SU-DHL-6 (cell line): ENCODE measurements around the gene GATAD2A.

Experiments used
- H2AFZ ChIP-seq: fragments of 200-600 bp; sonication (generic); 2 replicates; pipeline ENCODE4 v1.6.1; 2014; ENCODE audit warnings: low read depth, mild to moderate bottlenecking, moderate library complexity, mixed read lengths, antibody characterized with exemption, low read length; ENCODE audit not compliant: severe bottlenecking
- H3F3A ChIP-seq: fragments of 200-600 bp; shearing (Covaris generic); 2 replicates; pipeline ENCODE4 v1.6.0; 2016; ENCODE audit warnings: antibody characterized with exemption, mild to moderate bottlenecking; ENCODE audit not compliant: insufficient read depth
- H3K27ac ChIP-seq: fragments of 200-600 bp; sonication (generic); 2 replicates; pipeline ENCODE4 v1.5.1; 2016; ENCODE audit warnings: low read depth, mild to moderate bottlenecking, low read length, moderate library complexity, mixed read lengths
- H3K27me3 ChIP-seq: fragments of 200-600 bp; sonication (generic), shearing (Covaris generic); 2 replicates; pipeline ENCODE4 v1.6.0; 2014; ENCODE audit warnings: mild to moderate bottlenecking, low read length
- H3K36me3 ChIP-seq: fragments of 200-600 bp; sonication (generic); 2 replicates; pipeline ENCODE4 v1.6.1; 2014; ENCODE audit warnings: mild to moderate bottlenecking, low read length, mixed read lengths
- H3K4me2 ChIP-seq: fragments of 300-600, 200-600 bp; shearing (Covaris generic), sonication (generic); 2 replicates; pipeline ENCODE4 v1.6.0; 2014; ENCODE audit warnings: low read length, low read depth, mild to moderate bottlenecking; ENCODE audit not compliant: poor library complexity, severe bottlenecking
- H3K4me3 ChIP-seq: fragments of 200-600 bp; sonication (generic); 2 replicates; pipeline ENCODE4 v1.5.1; 2014; ENCODE audit warnings: antibody characterized with exemption, low read length, mild to moderate bottlenecking, mixed read lengths; ENCODE audit not compliant: insufficient read depth, poor library complexity, severe bottlenecking
- H3K79me2 ChIP-seq: fragments of 200-600 bp; sonication (generic); 2 replicates; pipeline ENCODE4 v1.6.1; 2014; ENCODE audit warnings: mild to moderate bottlenecking, low read length, moderate library complexity; ENCODE audit not compliant: insufficient read depth
- H3K9ac ChIP-seq: fragments of 200-600 bp; sonication (generic); 2 replicates; pipeline ENCODE4 v1.7.0; 2014; ENCODE audit warnings: mild to moderate bottlenecking, low read length
- H3K9me2 ChIP-seq: fragments of 200-600 bp; sonication (generic); replicated peaks from 2 replicates; pipeline ENCODE4 v1.6.1; 2014; ENCODE audit warnings: low read length; ENCODE audit not compliant: insufficient read depth
- H3K9me3 ChIP-seq: fragments of 200-600 bp; sonication (generic); 2 replicates; pipeline ENCODE4 v1.6.1; 2014; ENCODE audit warnings: low read length, mixed read lengths; ENCODE audit not compliant: insufficient read depth
- H4K20me1 ChIP-seq: fragments of 200-600 bp; sonication (generic); 2 replicates; pipeline ENCODE4 v1.6.1; 2014; ENCODE audit warnings: low read depth, mild to moderate bottlenecking, antibody characterized with exemption, low read length, moderate library complexity, mixed read lengths
- EZH2phosphoT487 ChIP-seq: fragments of 200-600 bp; sonication (generic), shearing (Covaris generic); conservative IDR thresholded peaks from 2 replicates; pipeline ENCODE4 v1.6.1; 2018; ENCODE audit warnings: mild to moderate bottlenecking, antibody characterized with exemption, low read length, moderate library complexity, mixed read lengths
- TF ChIP-seq, protein P1 (sequence below): fragments of 200-600 bp; sonication (generic); IDR thresholded peaks from one replicate; pipeline ENCODE4 v1.5.1; 2017; ENCODE audit warnings: antibody characterized with exemption, mild to moderate bottlenecking, low read length, moderate library complexity; ENCODE audit not compliant: insufficient read depth, poor library complexity, severe bottlenecking

Gene GATAD2A

DNA sequence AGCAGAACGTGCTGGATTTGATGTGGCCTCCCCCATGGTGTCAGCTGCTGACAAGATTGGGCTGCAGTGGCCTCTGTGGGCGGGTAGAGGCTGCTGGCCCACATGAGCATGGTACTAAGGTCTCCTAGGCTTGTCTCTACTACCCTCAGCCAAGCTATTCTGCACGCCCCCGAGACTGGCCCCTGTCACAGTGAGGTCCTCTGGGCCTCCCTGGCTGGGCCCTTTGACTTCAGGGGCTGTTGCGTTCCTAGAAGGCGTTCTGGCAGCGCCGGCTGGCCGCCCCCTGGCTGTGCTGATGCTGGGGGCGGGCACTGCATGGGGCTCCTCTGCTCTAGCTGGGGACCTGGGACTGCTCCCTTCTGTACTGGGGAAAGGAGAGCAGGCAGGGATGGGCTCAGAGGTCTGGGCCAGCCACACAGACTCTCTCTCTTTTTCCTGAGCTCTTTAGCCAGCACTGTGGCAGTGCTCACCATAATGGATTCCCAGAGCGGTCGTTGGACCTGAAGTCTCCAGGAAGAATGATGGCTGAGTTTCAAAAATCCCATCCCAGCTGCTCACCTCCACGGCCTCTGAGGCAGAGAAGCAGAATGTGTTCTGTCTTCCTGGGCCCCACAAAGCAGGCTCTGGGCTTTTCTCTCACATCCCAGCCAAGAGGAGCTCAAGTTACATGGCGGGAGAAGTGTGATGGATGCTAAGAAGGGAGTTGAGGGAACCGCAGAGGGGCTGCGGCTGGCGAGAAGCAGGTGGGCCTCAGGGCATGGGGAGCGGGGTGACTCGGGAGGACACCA lies 77.5 kb downstream of the GATAD2A start:
- no peak overlapping the region for H3K27ac ChIP-seq
- peaks cover 67% of the 10 kb centered on the region for H3K79me2 ChIP-seq

DNA sequence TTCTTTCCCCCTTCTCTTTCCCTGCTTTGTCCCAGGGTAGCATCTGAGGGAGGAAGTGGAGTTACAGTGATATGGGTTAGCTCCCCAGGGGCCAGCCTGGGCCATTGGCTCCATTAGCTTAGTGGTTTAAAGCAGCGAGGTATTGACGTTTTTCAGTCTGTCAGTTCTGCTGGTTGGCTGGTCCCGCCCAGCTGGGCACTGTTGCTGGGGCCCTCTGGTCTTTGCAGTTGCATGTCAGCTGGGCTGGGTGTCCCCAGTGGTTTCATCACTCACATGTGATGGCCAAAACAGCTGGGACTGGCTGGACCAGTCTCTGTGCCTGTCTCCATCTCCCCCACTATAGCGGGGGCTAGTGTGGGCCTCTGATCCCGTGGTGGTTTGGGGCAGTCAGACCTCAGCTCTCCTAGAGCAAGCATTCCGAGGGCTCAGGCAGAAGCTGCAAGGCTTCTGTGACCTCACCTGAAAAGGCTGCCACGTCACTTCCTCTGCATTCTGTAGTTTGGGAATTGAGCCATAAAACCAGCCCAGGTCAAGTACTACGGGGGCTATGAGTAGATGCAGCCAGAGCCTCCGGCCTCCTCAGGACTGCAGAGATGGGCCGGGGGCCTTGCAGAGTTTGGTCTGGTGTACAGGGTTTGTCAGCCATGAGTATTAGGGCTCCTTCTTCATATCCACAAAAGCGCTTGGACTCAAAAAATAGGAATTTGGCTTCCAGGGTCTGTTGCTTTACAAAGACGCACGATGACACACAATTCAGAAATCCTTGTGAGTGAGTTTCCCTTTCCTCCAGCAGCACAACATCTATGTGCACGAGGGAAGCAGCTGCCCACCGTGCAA lies 79.9 kb downstream of the GATAD2A start:
- Histone ChIP-seq H2AFZ (no peak overlapping the region), H3K27me3 (no peaks in the 10 kb centered on the region), H3K4me2 (no peak overlapping the region), H3F3A (peaks cover 17% of the 10 kb centered on the region), H3K36me3 (no peaks in the 10 kb centered on the region), H3K79me2 (peaks cover 57% of the 10 kb centered on the region), H3K9me2 (no peaks in the 10 kb centered on the region), H3K4me3 (no peak overlapping the region), H4K20me1 (no peaks in the 10 kb centered on the region; the same call in 1 of the 2 replicates), H3K9me3 (no peaks in the 10 kb centered on the region), H3K9ac (no peak overlapping the region), H3K27ac (no peak overlapping the region)
- no peak for TF ChIP-seq EZH2phosphoT487
- TF ChIP-seq, protein P1, sequence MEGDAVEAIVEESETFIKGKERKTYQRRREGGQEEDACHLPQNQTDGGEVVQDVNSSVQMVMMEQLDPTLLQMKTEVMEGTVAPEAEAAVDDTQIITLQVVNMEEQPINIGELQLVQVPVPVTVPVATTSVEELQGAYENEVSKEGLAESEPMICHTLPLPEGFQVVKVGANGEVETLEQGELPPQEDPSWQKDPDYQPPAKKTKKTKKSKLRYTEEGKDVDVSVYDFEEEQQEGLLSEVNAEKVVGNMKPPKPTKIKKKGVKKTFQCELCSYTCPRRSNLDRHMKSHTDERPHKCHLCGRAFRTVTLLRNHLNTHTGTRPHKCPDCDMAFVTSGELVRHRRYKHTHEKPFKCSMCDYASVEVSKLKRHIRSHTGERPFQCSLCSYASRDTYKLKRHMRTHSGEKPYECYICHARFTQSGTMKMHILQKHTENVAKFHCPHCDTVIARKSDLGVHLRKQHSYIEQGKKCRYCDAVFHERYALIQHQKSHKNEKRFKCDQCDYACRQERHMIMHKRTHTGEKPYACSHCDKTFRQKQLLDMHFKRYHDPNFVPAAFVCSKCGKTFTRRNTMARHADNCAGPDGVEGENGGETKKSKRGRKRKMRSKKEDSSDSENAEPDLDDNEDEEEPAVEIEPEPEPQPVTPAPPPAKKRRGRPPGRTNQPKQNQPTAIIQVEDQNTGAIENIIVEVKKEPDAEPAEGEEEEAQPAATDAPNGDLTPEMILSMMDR, result no peak

More for the DNA sequence above, 77.5 kb downstream of the GATAD2A start:
- Histone ChIP-seq H3F3A (no peaks in the 10 kb centered on the region), H3K36me3 (no peaks in the 10 kb centered on the region), H3K27me3 (no peaks in the 10 kb centered on the region), H3K9me2 (no peaks in the 10 kb centered on the region), H2AFZ (no peak overlapping the region), H3K4me3 (no peak overlapping the region), H3K9ac (no peak overlapping the region), H4K20me1 (no peaks in the 10 kb centered on the region; the same call in 1 of the 2 replicates), H3K4me2 (no peak overlapping the region), H3K9me3 (no peaks in the 10 kb centered on the region)
- TF ChIP-seq, protein P1, result no peak
- no peak for TF ChIP-seq EZH2phosphoT487

DNA sequence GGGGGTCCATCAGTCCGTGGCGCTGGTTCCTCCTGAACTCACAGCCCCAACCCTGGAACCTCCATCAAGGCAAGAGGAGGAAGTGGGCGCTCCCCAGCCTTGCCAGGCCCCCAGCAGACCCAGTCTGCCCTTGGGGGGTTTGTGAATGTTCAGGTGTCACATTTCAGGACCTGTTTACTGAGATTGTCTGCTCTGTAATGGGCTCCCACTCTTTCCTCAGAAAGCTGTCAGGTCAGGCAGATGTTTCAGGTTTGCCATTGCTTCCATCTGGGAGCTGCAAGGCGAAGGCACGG lies 80.5 kb downstream of the GATAD2A start:
- H3K4me3 ChIP-seq, result no peak overlapping the region
- no peak overlapping the region for H3K9ac ChIP-seq
- no peaks in the 10 kb centered on the region for H3K9me2 ChIP-seq
- H3K27me3 ChIP-seq, result no peaks in the 10 kb centered on the region
- no peaks in the 10 kb centered on the region; the same call in 1 of the 2 replicates for H4K20me1 ChIP-seq
- H3K36me3 ChIP-seq, result no peaks in the 10 kb centered on the region
- H3F3A ChIP-seq, result peaks cover 17% of the 10 kb centered on the region
- peaks cover 56% of the 10 kb centered on the region for H3K79me2 ChIP-seq
- H3K27ac ChIP-seq, result no peak overlapping the region
- H2AFZ ChIP-seq, result no peak overlapping the region
- H3K4me2 ChIP-seq, result no peak overlapping the region
- no peak for TF ChIP-seq EZH2phosphoT487
- TF ChIP-seq, protein P1, result no peak
- H3K9me3 ChIP-seq, result no peaks in the 10 kb centered on the region
